Stimulated activated naive CD8-positive, alpha-beta T cell treated with anti-CD3 and anti-CD28 coated beads, Interleukin-15, Interleukin-2, amounts not matched to agents 100 ng/mL and 50 ng/mL, for 24 hours (primary cell): ENCODE results near the gene FAM193A.
A peak's percentile ranks its signal among the peaks of the same experiment; 100 is the strongest.
"Not testable (repeated sequence)": the region's sequence is repeated elsewhere in the genome, so short reads cannot be mapped to it uniquely, and the experiment has no call there.

Experiments used
- H3K27ac Mint-ChIP-seq: one replicate; pipeline ENCODE4 v1.8.0; 2021; ENCODE audit warnings: mild to moderate bottlenecking, mixed read lengths
- H3K27me3 Mint-ChIP-seq: one replicate; pipeline ENCODE4 v1.8.0; 2021; ENCODE audit warnings: mixed read lengths
- H3K36me3 Mint-ChIP-seq: one replicate; pipeline ENCODE4 v1.8.0; 2021; ENCODE audit warnings: low read depth, mixed read lengths
- H3K4me1 Mint-ChIP-seq: one replicate; pipeline ENCODE4 v1.8.0; 2021; ENCODE audit warnings: low read depth, mixed read lengths
- H3K4me3 Mint-ChIP-seq: one replicate; pipeline ENCODE4 v1.8.0; 2021; ENCODE audit warnings: mild to moderate bottlenecking, mixed read lengths
- H3K9me3 Mint-ChIP-seq: one replicate; pipeline ENCODE4 v1.8.0; 2021; ENCODE audit warnings: mixed read lengths

Gene FAM193A

GRCh38 chr4:2733001-2733843 lies 196.8 kb downstream of the FAM193A start:
- peaks cover 8% of the 10 kb centered on the region for H3K9me3 Mint-ChIP-seq
- no peak overlapping the region for H3K27ac Mint-ChIP-seq
- H3K4me1 Mint-ChIP-seq, result peaks cover 5% of the 10 kb centered on the region

GRCh38 chr4:2733844-2734574 lies 197.6 kb downstream of the FAM193A start:
- Mint-ChIP-seq H3K4me1 (peaks cover 5% of the 10 kb centered on the region), H3K27ac (peak overlapping the region; percentile 17), H3K27me3 (no peaks in the 10 kb centered on the region), H3K36me3 (peaks cover 34% of the 10 kb centered on the region), H3K9me3 (peaks cover 8% of the 10 kb centered on the region), H3K4me3 (no peak overlapping the region)

More at GRCh38 chr4:2733001-2733843, 196.8 kb downstream of the FAM193A start:
- Mint-ChIP-seq H3K36me3 (peaks cover 31% of the 10 kb centered on the region), H3K27me3 (no peaks in the 10 kb centered on the region), H3K4me3 (no peak overlapping the region)

- peaks cover 5% of the 10 kb centered on the region for H3K4me1 Mint-ChIP-seq
- no peak overlapping the region for H3K4me3 Mint-ChIP-seq
- H3K36me3 Mint-ChIP-seq, result peaks cover 35% of the 10 kb centered on the region
- no peaks in the 10 kb centered on the region for H3K27me3 Mint-ChIP-seq
- peak overlapping the region; percentile 17 for H3K27ac Mint-ChIP-seq
- H3K9me3 Mint-ChIP-seq, result peaks cover 8% of the 10 kb centered on the region
Measured at GRCh38 chr4:2734612-2735011, 198.2 kb downstream of the FAM193A start.

- Mint-ChIP-seq H3K27me3 (no peaks in the 10 kb centered on the region), H3K36me3 (peaks cover 44% of the 10 kb centered on the region), H3K27ac (no peak overlapping the region), H3K4me3 (no peak overlapping the region), H3K9me3 (peaks cover 8% of the 10 kb centered on the region), H3K4me1 (peaks cover 5% of the 10 kb centered on the region)
Measured at GRCh38 chr4:2735869-2736268, 199.4 kb downstream of the FAM193A start.

- not testable (repeated sequence) for H3K9me3 Mint-ChIP-seq, H3K27me3 Mint-ChIP-seq, H3K27ac Mint-ChIP-seq, H3K4me3 Mint-ChIP-seq
- Mint-ChIP-seq H3K36me3 (peaks cover 39% of the 10 kb centered on the region), H3K4me1 (peaks cover 11% of the 10 kb centered on the region)
Measured at GRCh38 chr4:2738296-2738695, 201.8 kb downstream of the FAM193A start.

GRCh38 chr4:2741626-2742025 lies 205.2 kb downstream of the FAM193A start:
- Mint-ChIP-seq H3K4me3 (no peak overlapping the region), H3K9me3 (no peaks in the 10 kb centered on the region), H3K27ac (peak overlapping the region; percentile 60), H3K27me3 (no peaks in the 10 kb centered on the region), H3K4me1 (peaks cover 34% of the 10 kb centered on the region), H3K36me3 (peaks cover 57% of the 10 kb centered on the region)

GRCh38 chr4:2742081-2742822 lies 205.8 kb downstream of the FAM193A start:
- Mint-ChIP-seq H3K9me3 (no peaks in the 10 kb centered on the region), H3K27ac (no peak overlapping the region), H3K27me3 (no peaks in the 10 kb centered on the region), H3K36me3 (peaks cover 60% of the 10 kb centered on the region), H3K4me3 (no peak overlapping the region), H3K4me1 (peaks cover 41% of the 10 kb centered on the region)

- Mint-ChIP-seq H3K9me3 (no peaks in the 10 kb centered on the region), H3K4me1 (peaks cover 48% of the 10 kb centered on the region), H3K36me3 (peaks cover 67% of the 10 kb centered on the region), H3K4me3 (no peak overlapping the region), H3K27ac (peak overlapping the region; percentile 31), H3K27me3 (no peaks in the 10 kb centered on the region)
Measured at GRCh38 chr4:2742823-2743517, 206.5 kb downstream of the FAM193A start.

- no peaks in the 10 kb centered on the region for H3K9me3 Mint-ChIP-seq
- H3K27ac Mint-ChIP-seq, result no peak overlapping the region
- peaks cover 64% of the 10 kb centered on the region for H3K36me3 Mint-ChIP-seq
- peaks cover 54% of the 10 kb centered on the region for H3K4me1 Mint-ChIP-seq
- H3K27me3 Mint-ChIP-seq, result no peaks in the 10 kb centered on the region
- no peak overlapping the region for H3K4me3 Mint-ChIP-seq
Measured at GRCh38 chr4:2743518-2744445, 207.3 kb downstream of the FAM193A start.

- H3K4me3 Mint-ChIP-seq, result no peak overlapping the region
- H3K27me3 Mint-ChIP-seq, result no peaks in the 10 kb centered on the region
- H3K9me3 Mint-ChIP-seq, result no peaks in the 10 kb centered on the region
- H3K36me3 Mint-ChIP-seq, result peaks cover 61% of the 10 kb centered on the region
- H3K27ac Mint-ChIP-seq, result peak overlapping the region; percentile 93
- H3K4me1 Mint-ChIP-seq, result peaks cover 64% of the 10 kb centered on the region
Measured at GRCh38 chr4:2744576-2745270, 208.3 kb downstream of the FAM193A start.

GRCh38 chr4:2745516-2745915 lies 209.1 kb downstream of the FAM193A start:
- peak overlapping the region; percentile 93 for H3K27ac Mint-ChIP-seq
- H3K9me3 Mint-ChIP-seq, result no peaks in the 10 kb centered on the region
- peak overlapping the region; percentile 61 for H3K4me3 Mint-ChIP-seq
- H3K27me3 Mint-ChIP-seq, result no peaks in the 10 kb centered on the region
- H3K36me3 Mint-ChIP-seq, result peaks cover 55% of the 10 kb centered on the region
- peaks cover 68% of the 10 kb centered on the region for H3K4me1 Mint-ChIP-seq

GRCh38 chr4:2745981-2746806 lies 209.7 kb downstream of the FAM193A start:
- H3K9me3 Mint-ChIP-seq, result no peaks in the 10 kb centered on the region
- H3K27ac Mint-ChIP-seq, result peak overlapping the region; percentile 93
- peak overlapping the region; percentile 61 for H3K4me3 Mint-ChIP-seq
- H3K27me3 Mint-ChIP-seq, result no peaks in the 10 kb centered on the region
- H3K4me1 Mint-ChIP-seq, result peaks cover 68% of the 10 kb centered on the region
- H3K36me3 Mint-ChIP-seq, result peaks cover 50% of the 10 kb centered on the region
